Esophagus muscularis mucosa (tissue), 3 donors: ENCODE measurements around the gene ACTR1B.
"Not testable (repeated sequence)": the region's sequence is repeated elsewhere in the genome, so short reads cannot be mapped to it uniquely, and the experiment has no call there.

ENCODE experiments used
- CTCF ChIP-seq, 3 experiments: fragments of 200-600 bp in 2 of 3; fragments of 450-650 bp in 1 of 3; sonication (generic) in 2 of 3; IDR thresholded peaks; one replicate each; pipeline ENCODE4 v1.5.1; 2017 to 2019; ENCODE audit warnings: antibody characterized with exemption in 3 of 3, mild to moderate bottlenecking in 2 of 3, moderate library complexity in 1 of 3
- POLR2A ChIP-seq: fragments of 450-650 bp; IDR thresholded peaks from one replicate; pipeline ENCODE4 v1.6.1; 2017; ENCODE audit warnings: antibody characterized with exemption, moderate library complexity, mild to moderate bottlenecking, low read depth
- POLR2AphosphoS5 ChIP-seq, 2 donors: sonication (generic); formaldehyde crosslinking; IDR thresholded peaks; one replicate each; pipeline ENCODE4 v1.6.1; 2017; ENCODE audit warnings: antibody characterized with exemption in 2 of 2

- not testable (repeated sequence) for TF ChIP-seq POLR2AphosphoS5 (IDR thresholded peaks at IDR 0.05); POLR2A; CTCF (IDR thresholded peaks at IDR 0.05)
Measured at GRCh38 chr2:97712175-97712574, 48.3 kb upstream of the ACTR1B start.
